Duodenal mucosa (tissue), 2 donors: ENCODE measurements around the gene MPZL2.

Experiments
- H3K27ac ChIP-seq: one replicate; pipeline ENCODE4 v1.7.0; 2013; ENCODE audit warnings: low read depth, low read length
- H3K27me3 ChIP-seq, 2 donors: one replicate each; pipeline ENCODE4 v1.7.0; 2013; ENCODE audit warnings: low read length in 2 of 2, control low read depth in 1 of 2; ENCODE audit not compliant: insufficient read depth in 2 of 2, control insufficient read depth in 1 of 2
- H3K36me3 ChIP-seq, 2 donors: one replicate each; pipeline ENCODE4 v1.7.0; 2013; ENCODE audit warnings: low read length in 2 of 2, control low read depth in 1 of 2; ENCODE audit not compliant: insufficient read depth in 2 of 2, control insufficient read depth in 1 of 2
- H3K4me1 ChIP-seq, 2 donors: one replicate each; pipeline ENCODE4 v1.7.0; 2013; ENCODE audit warnings: low read length in 2 of 2, control low read depth in 1 of 2; ENCODE audit not compliant: insufficient read depth in 2 of 2, control insufficient read depth in 1 of 2
- H3K4me3 ChIP-seq, 2 donors: one replicate each; pipeline ENCODE4 v1.7.0; 2013; ENCODE audit warnings: low read length in 2 of 2, low read depth in 1 of 2
- H3K9ac ChIP-seq, 2 donors: one replicate each; pipeline ENCODE4 v1.7.0; 2013; ENCODE audit warnings: low read length in 2 of 2, low read depth in 1 of 2
- H3K9me3 ChIP-seq, 2 donors: one replicate each; pipeline ENCODE4 v1.7.0; 2013; ENCODE audit warnings: low read length in 2 of 2, control low read depth in 1 of 2; ENCODE audit not compliant: control insufficient read depth in 1 of 2

The MPZL2 gene

DNA sequence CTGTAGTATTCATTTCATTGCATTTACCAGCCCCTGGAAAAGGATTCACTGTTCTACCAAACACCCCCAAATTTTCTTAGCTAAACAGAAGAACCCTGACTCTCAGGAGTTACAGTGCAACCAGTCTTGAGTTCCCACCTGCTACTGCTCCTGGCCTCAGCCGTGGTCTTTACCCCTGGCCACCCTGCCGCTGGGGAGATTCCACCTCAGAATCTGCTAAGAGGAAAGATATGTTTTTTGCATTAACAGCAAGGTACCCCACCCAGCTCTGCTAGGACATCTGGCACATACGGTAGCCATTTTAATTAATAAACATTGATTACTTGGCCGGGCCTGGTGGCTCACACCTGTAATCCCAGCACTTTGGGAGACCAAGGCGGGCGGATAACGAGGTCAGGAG, 48.3 kb downstream of the MPZL2 start:
- H3K4me1 ChIP-seq, result peaks cover 33 to 36% of the 10 kb centered on the region in 2 donors

DNA sequence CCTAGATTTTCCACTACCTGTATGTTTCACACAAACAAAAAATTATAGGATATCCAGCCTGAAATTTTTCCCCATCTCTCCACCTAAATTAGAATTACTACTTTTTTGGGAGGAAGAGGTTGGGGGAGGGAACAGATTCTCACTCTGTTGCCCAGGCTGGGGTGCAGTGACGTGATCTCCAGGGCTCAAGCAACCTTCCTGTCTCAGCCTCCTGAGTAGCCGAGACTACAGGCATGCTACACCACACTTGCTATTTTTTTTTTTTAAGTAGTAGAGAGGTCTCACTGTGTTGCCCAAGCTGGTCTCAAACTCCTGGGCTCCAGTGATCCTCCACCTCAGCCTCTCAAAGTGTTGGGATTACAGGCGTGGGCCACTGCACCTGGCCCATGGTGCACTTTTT, 48.8 kb downstream of the MPZL2 start:
- Histone ChIP-seq H3K9me3 (no peaks in the 10 kb centered on the region), H3K27me3 (no peaks in the 10 kb centered on the region), H3K36me3 (no peaks in the 10 kb centered on the region), H3K4me3 (no peak overlapping the region), H3K9ac (no peak overlapping the region), H3K27ac (no peak overlapping the region), H3K4me1 (peaks cover 33 to 36% of the 10 kb centered on the region in 2 donors)

More for the DNA sequence above, 48.3 kb downstream of the MPZL2 start:
- Histone ChIP-seq H3K4me3 (no peak overlapping the region), H3K9me3 (no peaks in the 10 kb centered on the region), H3K27me3 (no peaks in the 10 kb centered on the region), H3K36me3 (no peaks in the 10 kb centered on the region), H3K9ac (no peak overlapping the region), H3K27ac (no peak overlapping the region)

DNA sequence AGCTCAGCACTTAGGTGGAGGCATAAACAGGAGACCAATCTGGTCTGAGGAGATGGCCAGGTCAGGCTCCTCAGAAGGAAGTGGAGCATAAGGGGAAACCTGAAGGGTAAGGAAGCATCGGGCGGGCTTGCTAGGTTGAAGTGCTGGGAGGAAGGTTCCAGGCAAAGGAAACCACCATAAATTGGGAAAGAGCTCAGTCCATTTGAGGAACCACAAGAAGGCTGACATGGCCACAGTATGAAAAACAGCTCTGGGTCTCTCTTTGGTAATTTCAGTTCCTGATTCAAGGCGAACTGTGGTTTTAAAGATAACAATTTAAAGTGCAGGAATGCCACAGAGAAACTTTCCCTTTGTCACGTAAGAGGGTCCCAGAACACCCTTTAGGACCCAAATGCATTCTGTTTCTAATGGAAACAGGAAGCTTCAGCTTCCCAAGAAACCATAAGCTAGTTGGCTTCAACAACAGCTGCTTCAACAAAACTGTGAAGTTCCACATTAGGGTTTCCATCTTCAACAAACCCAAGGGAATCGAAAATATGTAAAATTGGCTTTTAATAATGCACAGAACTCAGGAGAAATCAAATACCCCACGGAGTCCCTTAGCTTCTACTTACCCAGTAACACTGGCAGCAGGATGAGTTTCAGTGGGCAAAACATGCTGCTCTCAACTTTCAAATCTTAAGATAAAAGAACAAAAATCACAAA, 49.7 kb downstream of the MPZL2 start:
- peak overlapping the region; percentile 20 to 37 for H3K4me3 ChIP-seq
- H3K36me3 ChIP-seq, result no peaks in the 10 kb centered on the region
- H3K9me3 ChIP-seq, result no peaks in the 10 kb centered on the region
- H3K9ac ChIP-seq, result no peak overlapping the region
- H3K27me3 ChIP-seq, result no peaks in the 10 kb centered on the region
- peaks cover 33 to 36% of the 10 kb centered on the region in 2 donors for H3K4me1 ChIP-seq
- H3K27ac ChIP-seq, result peak overlapping the region; percentile 34

DNA sequence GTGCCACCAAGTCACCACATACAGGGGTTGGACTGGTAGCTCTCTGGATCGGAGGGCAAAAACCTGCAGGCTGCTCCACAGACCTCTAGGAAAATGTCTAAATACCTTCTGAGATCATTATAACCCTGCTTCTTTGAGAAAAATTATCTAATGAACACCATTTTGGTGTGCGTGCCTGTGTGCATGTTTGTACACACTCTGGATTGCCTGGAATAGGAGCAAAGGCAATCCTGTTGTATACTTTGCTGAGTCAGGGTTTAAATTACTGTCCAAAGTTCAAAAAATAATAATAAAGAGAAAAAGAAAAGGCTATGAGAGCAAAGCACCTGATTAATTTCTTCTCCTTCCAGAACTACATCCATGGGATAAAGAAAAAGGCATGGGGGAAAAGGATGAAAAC, 50.3 kb downstream of the MPZL2 start:
- Histone ChIP-seq H3K4me1 (peaks cover 33 to 36% of the 10 kb centered on the region in 2 donors), H3K4me3 (peak overlapping the region in 1 of 2 donors; percentile 36), H3K36me3 (no peaks in the 10 kb centered on the region), H3K9me3 (no peaks in the 10 kb centered on the region), H3K27ac (no peak overlapping the region), H3K27me3 (no peaks in the 10 kb centered on the region), H3K9ac (no peak overlapping the region)

DNA sequence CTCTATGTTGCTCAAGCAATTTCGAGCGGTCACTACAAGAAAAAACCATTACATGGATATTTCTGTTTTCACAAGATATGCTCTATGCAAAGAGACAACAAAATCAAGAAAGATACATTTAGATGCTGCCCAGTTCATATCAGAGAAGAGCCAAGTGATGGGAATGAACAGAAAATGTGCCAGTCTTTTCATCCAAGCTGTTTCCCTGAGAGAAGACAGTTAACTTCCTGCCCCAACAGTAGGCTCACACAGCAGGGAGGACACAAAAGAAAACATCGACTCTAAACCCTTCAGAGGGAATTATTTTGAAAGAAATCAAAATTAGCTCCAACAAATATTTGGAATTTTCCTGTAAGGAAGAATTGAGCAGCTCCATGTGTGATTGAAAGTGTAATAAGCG, 50.9 kb downstream of the MPZL2 start:
- peak overlapping the region in 1 of 2 donors; percentile 36 for H3K4me3 ChIP-seq
- no peaks in the 10 kb centered on the region for H3K36me3 ChIP-seq
- peaks cover 33 to 38% of the 10 kb centered on the region in 2 donors for H3K4me1 ChIP-seq
- H3K9me3 ChIP-seq, result no peaks in the 10 kb centered on the region
- H3K27me3 ChIP-seq, result no peaks in the 10 kb centered on the region
- peak overlapping the region in 1 of 2 donors; percentile 13 for H3K9ac ChIP-seq
- H3K27ac ChIP-seq, result no peak overlapping the region

DNA sequence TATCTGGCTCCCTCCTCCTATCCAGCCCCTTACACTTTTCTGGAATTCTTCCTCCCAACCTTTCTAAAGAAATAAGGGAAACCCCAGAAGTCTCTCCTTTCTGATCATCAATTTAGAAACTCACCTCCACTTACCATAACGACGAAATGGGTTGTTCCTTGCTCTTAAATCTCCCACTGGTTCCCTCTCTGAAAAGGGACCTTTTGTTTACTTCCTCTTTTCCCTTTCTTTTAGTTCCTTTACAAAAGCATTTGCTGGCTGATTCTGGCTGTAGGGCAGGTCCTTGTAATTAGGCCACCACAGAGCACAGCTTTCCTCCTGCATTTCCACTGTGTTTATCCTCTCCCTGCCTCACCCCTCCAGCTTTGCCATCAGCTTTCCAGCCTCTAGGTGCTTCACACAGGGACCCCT, 51.3 kb downstream of the MPZL2 start:
- H3K9ac ChIP-seq, result peak overlapping the region in 1 of 2 donors; percentile 13
- H3K27ac ChIP-seq, result no peak overlapping the region
- no peaks in the 10 kb centered on the region for H3K27me3 ChIP-seq
- H3K9me3 ChIP-seq, result no peaks in the 10 kb centered on the region
- no peaks in the 10 kb centered on the region for H3K36me3 ChIP-seq
- H3K4me1 ChIP-seq, result peaks cover 33 to 42% of the 10 kb centered on the region in 2 donors
- H3K4me3 ChIP-seq, result peak overlapping the region in 1 of 2 donors; percentile 36

DNA sequence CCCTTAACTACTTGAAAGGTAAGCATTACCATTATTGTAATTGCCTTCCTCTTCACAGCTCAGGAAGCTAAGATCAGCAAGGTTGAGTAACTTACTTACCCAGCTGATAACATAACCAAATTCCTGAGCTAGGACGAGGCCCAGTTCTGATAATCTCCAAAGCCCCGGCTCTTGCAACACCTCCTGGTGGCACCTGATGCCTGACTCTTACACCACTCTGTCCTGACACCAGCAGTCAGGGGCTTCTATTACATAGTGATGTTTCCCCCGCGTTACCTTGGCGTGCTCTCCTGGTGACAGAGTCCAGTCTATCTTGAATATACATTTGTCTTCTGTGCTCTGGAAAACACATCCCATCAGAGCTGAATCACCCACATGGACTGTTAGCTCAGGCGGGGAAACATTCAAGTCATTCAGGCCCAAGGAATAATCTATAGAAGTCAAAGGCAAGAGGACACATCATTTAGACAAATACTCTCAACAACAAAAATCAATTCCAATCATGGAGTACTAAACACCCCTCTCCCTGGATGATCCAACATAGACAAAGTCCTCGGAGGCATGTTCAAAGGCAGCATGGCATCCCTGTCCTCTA, 51.9 kb downstream of the MPZL2 start:
- no peaks in the 10 kb centered on the region for H3K27me3 ChIP-seq
- H3K4me1 ChIP-seq, result peaks cover 33 to 45% of the 10 kb centered on the region in 2 donors

DNA sequence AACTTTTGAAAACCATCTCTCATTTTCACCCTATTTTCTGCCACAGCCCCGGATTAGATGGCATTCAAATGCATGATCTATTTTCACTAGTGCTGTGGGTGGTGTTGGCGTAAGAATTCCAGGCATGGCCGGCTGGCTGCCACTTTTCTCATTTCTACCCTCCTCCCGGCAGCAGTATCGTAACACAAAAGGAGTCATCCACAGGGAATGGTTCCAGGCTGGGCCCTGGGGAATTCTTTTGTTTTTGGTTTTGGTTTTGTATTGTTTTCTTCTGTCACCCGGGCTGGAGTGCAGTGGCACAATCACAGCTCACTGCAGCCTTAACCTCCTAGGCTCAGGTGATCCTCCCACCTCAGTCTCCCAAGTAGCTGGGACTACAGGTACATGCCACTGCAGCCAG, 53.1 kb downstream of the MPZL2 start:
- H3K9ac ChIP-seq, result no peak overlapping the region
- H3K4me3 ChIP-seq, result no peak overlapping the region
- H3K4me1 ChIP-seq, result peaks cover 41 to 57% of the 10 kb centered on the region in 2 donors
- no peaks in the 10 kb centered on the region for H3K27me3 ChIP-seq
- no peaks in the 10 kb centered on the region for H3K9me3 ChIP-seq
- no peak overlapping the region for H3K27ac ChIP-seq
- H3K36me3 ChIP-seq, result no peaks in the 10 kb centered on the region

More for the DNA sequence above, 51.9 kb downstream of the MPZL2 start:
- Histone ChIP-seq H3K9ac (no peak overlapping the region), H3K27ac (no peak overlapping the region), H3K9me3 (no peaks in the 10 kb centered on the region), H3K36me3 (no peaks in the 10 kb centered on the region), H3K4me3 (no peak overlapping the region)

DNA sequence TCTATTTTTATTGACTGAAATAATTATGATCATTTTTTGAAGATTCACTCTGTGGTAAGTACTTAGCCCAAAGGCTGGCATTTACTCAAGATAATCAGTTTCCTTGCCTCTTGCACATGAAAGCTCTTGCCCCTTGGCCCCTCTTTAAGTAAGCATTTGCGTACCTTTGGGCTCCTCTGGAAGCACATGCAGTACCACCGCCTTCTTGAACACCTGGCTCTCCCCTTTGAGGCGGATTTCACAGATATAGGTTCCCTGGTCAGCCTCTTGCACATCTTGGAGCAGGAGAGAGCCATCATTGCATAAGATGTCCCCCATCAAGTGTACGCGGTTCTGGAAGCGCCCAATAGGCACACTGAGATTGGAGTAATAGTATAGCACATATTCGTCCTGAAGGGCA, 53.8 kb downstream of the MPZL2 start:
- H3K4me3 ChIP-seq, result no peak overlapping the region
- no peak overlapping the region for H3K9ac ChIP-seq
- H3K27me3 ChIP-seq, result no peaks in the 10 kb centered on the region
- no peaks in the 10 kb centered on the region for H3K9me3 ChIP-seq
- H3K4me1 ChIP-seq, result peaks cover 41 to 63% of the 10 kb centered on the region in 2 donors
- H3K27ac ChIP-seq, result no peak overlapping the region
- H3K36me3 ChIP-seq, result no peaks in the 10 kb centered on the region

DNA sequence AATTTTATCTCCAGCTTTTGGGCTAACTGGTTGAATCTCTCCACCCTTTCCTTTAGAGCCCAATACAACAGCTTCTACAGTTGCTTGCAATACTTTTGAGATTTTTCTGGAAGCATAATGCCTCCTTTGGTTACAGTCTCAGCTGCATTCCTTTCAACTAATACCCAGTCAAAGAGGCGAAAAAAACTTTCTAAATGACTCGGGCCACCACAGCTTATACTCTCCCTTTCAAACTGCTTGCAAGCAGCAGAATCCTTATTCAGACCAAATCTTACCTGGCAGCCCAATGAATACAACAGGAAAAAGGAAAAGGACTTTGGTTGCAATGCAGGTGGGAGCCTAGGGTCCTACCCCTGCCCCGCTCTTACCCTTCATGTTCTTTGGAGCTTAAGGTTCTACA, 55.1 kb downstream of the MPZL2 start:
- H3K36me3 ChIP-seq, result no peaks in the 10 kb centered on the region
- no peak overlapping the region for H3K9ac ChIP-seq
- H3K9me3 ChIP-seq, result no peaks in the 10 kb centered on the region
- no peak overlapping the region for H3K27ac ChIP-seq
- H3K4me1 ChIP-seq, result peaks cover 35 to 62% of the 10 kb centered on the region in 2 donors
- no peak overlapping the region for H3K4me3 ChIP-seq
- no peaks in the 10 kb centered on the region for H3K27me3 ChIP-seq
